GM12892 (cell line): ENCODE data around the gene LRRC4B.

Experiments
- POLR2A ChIP-seq: IDR thresholded peaks from 2 replicates; pipeline ENCODE4 v1.6.1; 2011; ENCODE audit warnings: low read depth, low read length, control low read depth
- POLR2AphosphoS5 ChIP-seq: IDR thresholded peaks from 2 replicates; pipeline ENCODE4 v1.6.1; 2011; ENCODE audit warnings: low read depth, low read length, control low read depth

DNA sequence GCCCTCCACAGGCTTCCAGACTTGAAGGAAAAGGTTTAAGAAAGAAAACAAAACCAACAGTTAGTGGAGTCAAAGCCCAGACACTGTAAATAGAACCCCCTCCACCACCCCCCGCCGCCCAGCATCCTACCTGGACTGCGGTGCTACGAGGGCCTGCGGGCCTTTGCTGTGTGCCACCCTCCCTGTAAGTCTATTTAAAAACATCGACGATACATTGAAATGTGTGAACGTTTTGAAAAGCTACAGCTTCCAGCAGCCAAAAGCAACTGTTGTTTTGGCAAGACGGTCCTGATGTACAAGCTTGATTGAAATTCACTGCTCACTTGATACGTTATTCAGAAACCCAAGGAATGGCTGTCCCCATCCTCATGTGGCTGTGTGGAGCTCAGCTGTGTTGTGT is 85.3 kb downstream of the LRRC4B start:
- no peak for TF ChIP-seq POLR2A
- no peak for TF ChIP-seq POLR2AphosphoS5
